Measurements from ENCODE around the gene FOXD4L6.
"Not testable (repeated sequence)": the region's sequence is repeated elsewhere in the genome, so short reads cannot be mapped to it uniquely, and the experiment has no call there.

Gene FOXD4L6

DNA sequence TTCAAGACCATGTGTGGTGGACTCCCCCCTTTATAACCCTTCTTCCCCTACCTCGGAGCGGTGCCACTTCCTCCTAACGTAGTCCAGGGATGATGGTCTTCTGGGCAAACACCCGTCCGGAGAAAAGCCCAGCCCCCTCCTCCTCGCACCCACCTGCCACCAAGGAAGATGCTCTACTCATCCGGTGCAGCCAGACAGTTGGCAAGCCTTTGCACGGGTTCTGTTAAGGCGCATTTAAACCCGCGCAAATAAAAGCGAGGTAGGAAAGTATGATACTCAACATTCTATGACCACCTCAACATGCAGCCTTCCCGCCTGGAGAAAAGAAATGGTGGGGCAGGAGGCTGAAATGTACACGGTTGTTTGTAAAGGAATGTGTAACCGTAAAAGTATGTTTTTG lies at the start of gene FOXD4L6:
FOXD4L6 (minus strand) TSS at position 101 of the 400 bp plus-strand sequence. CDS start 298 bp downstream, outside the sequence.
- DNase-seq (ENCODE audit: low spot score): not testable (repeated sequence)

DNA sequence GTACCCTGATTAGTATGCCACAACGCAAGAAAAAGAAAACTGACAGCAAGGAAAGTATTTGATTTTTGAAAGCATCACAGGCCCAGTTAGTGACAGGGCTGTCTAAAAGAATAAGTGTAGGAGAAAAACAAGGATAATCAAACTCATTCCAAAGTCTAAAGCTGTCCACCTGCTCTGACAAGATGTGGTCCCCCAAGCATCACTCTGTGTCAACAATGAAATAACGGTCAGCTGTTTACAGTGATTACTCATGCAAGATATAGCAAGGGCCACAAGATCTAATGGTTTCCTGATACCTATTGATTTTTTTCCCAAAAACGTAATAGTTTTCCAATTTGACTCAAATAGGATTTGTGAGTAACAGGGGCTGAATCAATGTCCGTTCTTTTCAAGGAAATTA lies 46.5 kb upstream of the FOXD4L6 start:
- DNase-seq (ENCODE audit: low spot score): not testable (repeated sequence)

DNA sequence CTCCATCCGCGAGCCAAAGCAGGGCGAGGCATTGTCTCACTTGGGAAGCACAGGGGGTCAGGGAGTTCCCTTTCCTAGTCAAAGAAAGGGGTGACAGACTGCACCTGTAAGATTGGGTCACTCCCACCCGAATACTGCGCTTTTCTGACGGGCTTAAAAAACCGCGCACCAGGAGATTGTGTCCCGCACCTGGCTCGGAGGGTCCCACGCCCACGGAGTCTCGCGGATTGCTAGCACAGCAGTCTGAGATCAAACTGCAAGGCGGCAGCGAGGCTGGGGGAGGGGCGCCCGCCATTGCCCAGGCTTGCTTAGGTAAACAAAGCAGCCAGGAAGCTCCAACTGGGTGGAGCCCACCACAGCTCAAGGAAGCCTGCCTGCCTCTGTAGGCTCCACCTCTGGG lies 21.6 kb upstream of the FOXD4L6 start:
- DNase-seq (ENCODE audit: low spot score): not testable (repeated sequence)

DNA sequence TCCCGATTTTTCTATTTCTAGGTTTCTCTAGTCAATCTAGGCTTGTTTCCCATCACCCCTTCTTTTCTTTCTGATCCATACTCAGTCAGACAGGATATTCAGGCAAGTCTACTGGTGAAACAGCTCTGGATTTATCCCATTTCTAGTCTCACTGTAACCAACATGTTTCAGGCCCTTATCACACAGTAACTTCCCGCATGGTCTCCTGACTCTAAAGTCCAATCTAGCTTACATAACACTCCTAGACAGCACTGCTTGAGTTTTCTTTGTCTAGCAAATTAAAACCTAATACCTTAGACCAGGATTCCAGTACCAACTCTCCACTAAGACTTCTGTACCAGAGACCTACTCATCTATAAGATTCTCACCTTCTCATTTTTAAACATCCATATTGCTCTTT lies 13.4 kb upstream of the FOXD4L6 start:
- DNase-seq (ENCODE audit: low spot score): not testable (repeated sequence)

- not testable (repeated sequence) for DNase-seq (ENCODE audit: low spot score)
Measured at GRCh38 chr9:41126746-41127446, 1.6 kb downstream of the FOXD4L6 start.

DNA sequence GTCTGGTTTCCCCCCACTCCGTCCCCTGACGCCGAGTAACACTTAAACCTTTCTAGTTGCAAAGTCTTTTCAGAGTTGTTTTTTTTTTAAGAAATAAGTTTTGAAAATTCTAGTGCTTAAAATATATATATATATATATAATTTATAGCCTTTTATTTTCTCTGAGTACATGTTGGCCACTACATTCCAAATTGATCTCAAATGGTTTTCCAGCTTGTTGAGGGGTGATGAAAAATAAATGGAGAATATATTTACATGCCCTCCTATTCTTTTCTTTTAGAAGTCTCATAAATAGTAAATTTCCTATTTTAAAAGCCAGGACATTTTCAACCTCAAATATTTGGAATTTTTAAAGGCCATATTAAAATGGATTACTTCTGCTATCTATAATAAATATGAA lies 2.5 kb downstream of the FOXD4L6 start:
- not testable (repeated sequence) for DNase-seq (ENCODE audit: low spot score)

GRCh38 chr9:41125109-41125658 lies 3.3 kb downstream of the FOXD4L6 start:
- not testable (repeated sequence) for DNase-seq (ENCODE audit: low spot score)

DNA sequence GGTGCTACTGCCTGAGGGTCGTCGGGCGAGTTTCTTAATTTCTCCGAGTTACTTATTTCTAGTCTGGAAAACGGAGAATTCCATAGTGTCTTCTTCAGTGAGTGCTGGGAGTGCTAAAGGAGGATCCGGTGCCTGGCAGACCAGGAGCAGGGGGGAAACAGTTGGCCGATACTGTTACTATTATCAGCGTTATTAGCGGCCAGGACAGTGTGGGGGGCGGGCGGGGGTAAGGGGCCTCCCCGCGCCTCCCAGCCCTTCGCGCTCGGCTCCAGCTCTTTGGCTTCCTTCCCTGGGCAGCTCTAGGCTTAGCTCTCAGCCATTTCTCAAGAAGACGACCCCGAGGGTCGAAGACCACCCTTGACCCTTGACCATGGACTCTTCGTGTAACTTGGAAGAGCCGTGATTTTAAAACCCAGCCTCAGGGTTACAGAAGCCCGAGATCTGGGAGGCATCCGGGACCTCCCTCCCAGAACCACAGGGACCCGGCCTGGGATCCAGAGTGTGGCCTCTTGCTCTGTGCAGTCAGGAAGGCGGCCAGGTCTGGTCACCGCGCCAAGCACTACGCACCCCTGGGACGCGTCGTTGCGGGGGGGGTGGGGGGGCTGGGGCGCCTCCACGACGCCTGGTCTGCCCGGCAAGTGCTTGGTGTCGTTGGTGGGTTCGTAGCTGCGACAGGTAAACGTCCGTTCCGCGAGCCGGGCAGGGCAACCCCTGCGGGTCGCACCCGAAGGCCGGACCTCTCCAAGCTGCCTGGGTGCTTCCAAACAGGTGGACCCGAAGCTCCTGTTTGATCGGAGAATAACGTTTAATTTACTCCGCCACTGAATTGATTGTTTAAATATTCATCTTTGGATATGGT lies 4.0 kb downstream of the FOXD4L6 start:
- not testable (repeated sequence) for DNase-seq (ENCODE audit: low spot score)

DNA sequence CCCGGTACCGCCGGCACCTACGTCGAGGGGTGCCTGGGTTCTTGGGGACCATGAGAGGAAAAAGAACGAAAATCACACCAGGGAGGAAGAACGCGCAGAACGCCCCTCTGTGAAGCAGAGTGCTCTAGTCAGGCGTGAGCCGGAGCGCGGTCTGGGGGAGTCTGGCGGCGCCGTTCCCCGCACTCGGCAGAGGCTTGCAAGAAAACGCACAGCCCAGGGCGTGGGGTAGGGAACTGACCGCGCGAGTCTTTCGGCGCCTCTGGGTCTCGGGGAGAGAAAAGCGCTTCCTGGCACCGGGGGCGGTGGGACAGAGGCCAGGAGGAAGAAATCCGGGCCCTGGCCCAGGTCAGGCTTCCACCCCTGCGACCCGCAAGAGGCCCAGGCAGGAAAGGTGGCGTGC lies 4.7 kb downstream of the FOXD4L6 start:
- not testable (repeated sequence) for DNase-seq (ENCODE audit: low spot score)

DNA sequence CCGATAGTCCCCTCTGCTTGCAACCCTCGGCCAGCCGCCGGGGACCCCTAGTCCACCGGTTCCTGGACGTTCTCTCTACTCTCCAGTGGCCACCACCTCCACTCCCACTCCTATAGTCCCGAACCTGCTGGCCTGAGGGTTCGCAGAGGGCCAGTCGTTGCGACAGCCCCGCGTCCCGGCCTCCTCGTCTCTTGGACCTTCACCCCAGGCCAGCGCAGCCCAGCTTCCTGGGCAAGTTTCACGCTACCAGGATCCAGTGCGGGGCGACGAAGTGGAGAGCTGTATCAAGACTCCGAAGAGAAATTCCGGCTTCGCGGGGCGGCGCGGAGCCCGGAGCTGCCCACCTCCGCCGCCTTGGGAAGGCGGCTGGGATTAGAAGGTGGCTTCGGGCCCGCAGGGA lies 5.1 kb downstream of the FOXD4L6 start:
- DNase-seq (ENCODE audit: low spot score): not testable (repeated sequence)

GRCh38 chr9:41120696-41121095 lies 7.8 kb downstream of the FOXD4L6 start:
- DNase-seq (ENCODE audit: low spot score): not testable (repeated sequence)

DNA sequence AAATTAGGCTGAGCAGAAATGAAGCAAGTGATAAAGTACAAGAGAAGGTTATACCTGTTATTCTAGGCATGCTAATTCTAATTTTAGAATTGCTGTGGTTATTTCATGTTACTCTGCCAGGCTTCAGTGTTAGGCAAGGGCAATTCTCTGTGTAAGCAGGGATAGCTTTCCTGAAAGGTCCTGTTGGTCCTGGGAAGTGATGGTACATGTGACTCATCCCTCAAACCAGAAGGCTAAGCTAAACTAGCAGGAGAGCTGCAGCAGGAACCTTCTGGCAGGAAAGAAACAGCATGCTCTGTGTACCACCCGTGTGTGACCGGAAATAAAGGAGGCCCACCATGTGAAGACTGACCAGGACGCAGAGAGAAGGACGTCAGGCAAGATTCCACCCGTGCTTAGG lies 8.8 kb downstream of the FOXD4L6 start:
- not testable (repeated sequence) for DNase-seq (ENCODE audit: low spot score)

- not testable (repeated sequence) for DNase-seq (ENCODE audit: low spot score)
Measured at GRCh38 chr9:41119311-41119710, 9.2 kb downstream of the FOXD4L6 start.

DNA sequence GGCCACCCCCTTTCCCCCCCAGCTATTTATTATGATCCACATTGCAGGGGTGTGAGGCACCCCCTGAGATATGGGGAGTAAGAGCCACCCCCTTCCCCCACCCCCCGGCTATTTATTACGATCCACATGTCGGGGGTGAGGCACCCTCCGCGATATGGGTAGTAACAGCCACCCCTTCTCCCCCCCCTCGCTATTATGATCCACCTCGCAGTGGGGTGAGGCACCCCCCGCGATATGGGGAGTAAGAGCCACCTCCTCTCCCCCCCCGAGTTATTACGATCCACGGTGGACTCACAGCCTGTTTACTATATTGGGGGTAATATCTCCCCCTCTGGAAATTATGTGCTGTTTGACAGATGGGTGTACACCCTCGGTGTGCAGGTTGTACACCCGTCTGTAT lies 15.1 kb downstream of the FOXD4L6 start:
- not testable (repeated sequence) for DNase-seq (ENCODE audit: low spot score)

- not testable (repeated sequence) for DNase-seq (ENCODE audit: low spot score)
Measured at GRCh38 chr9:41111414-41111813, 17.1 kb downstream of the FOXD4L6 start.

DNA sequence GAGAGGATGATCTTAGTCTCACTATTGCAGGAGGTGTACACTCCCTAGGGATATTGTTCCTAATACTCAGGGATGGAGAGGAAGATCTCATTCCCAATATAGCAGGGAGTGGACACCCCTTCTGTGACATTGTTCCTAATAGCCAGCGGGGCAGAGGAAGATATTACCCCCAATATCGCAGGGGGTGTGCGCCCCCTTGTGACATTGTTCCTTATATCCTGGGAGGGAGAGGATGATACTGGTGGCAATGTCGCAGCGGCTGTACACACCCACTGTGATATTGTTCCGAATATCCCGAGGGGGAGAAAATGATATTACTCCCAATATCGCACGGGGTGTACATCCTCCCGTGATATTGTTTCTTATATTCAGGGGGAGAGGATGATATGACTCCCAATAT lies 17.6 kb downstream of the FOXD4L6 start:
- not testable (repeated sequence) for DNase-seq (ENCODE audit: low spot score)

- not testable (repeated sequence) for DNase-seq (ENCODE audit: low spot score)
Measured at GRCh38 chr9:41109253-41109652, 19.2 kb downstream of the FOXD4L6 start.

GRCh38 chr9:41108816-41109215 lies 19.7 kb downstream of the FOXD4L6 start:
- DNase-seq (ENCODE audit: low spot score): not testable (repeated sequence)

DNA sequence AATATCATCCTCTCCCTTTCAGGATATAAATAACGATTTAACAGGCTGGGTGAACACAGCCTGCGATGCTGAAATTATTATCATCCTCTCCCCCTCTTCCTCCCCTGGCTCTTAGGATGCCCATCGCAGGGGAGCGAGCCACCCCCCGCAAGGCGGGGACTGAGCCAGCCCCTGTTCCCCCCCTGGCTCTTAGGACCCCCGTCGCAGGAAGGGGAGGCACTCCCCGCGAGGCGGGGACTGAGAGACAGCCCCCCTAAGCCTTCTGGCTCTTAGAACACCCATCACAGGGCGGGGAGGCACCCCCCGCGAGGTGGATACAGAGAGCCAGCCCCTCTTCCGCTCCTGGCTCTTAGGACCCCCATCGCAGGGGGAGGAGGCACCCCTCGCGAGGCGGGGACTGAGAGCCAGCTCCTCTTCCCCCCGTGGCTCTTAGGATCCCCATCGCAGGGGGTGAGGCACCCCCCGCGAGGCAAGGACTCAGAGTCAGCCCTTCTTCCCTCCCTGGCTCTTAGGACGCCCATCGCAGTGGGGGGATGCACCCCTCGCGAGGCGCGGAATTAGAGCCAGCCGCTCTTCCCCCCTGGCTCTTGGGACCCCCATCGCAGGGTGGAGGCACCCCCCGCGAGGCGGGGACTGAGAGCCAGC lies 21.9 kb downstream of the FOXD4L6 start:
- DNase-seq (ENCODE audit: low spot score): not testable (repeated sequence)

DNA sequence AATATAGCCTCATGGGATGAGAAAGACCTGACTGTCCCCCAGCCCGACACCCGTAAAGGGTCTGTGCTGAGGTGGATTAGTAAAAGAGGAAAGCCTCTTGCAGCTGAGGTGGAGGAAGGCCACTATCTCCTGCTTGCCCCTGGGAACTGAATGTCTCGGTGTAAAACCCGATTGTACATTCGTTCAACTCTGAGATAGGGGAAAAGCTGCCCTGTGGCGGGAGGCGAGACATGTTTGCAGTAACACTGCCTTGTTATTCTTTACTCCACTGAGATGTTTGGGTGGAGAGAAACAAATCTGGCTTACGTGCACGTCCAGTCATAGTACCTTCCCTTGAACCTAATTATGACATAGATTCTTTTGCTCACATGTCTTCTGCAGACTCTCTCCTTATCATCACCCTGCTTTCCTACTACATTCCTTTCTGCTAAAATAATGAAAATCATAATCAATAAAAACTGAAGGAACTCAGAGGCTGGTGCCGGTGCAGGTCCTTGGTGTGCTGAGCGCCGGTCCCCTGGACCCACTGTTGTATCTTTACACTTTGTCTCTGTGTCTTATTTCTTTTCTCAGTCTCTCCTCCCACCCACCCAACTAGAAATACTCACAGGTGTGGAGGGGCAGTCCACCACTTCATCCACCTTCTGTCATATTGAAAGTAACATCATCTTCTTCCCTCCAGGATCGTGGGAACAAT lies 22.8 kb downstream of the FOXD4L6 start:
- DNase-seq (ENCODE audit: low spot score): not testable (repeated sequence)

DNA sequence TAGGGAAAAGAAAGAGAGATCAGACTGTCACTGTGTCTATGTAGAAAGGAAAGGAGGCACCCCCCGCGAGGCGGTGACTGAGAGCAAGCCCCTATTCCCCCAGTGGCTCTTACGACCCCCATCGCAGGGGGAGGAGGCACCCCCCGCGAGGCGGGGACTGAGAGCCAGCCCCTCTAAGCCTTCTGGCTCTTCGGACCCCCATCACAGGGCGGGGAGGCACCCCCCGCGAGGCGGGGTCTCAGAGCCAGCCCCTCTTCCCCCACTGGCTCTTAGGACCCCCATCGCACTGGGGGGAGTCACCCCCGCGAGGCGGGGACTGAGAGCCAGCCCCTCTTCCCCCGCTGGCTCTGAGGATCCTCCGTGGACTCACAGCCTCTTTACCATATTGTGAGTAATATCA lies 23.9 kb downstream of the FOXD4L6 start:
- DNase-seq (ENCODE audit: low spot score): not testable (repeated sequence)
